Activated T-cell treated with anti-CD3 and anti-CD28 coated beads, Interleukin-2, amount 50 U/mL, for 4 hours (primary cell): ENCODE results near the gene MAN1C1. TPM values are rescaled to one million over a fixed set of nuclear protein-coding genes. Genes with fewer than 3 reads are reported as not detected.

Source experiments
- ATAC-seq, 2 donors: fragments of 200-7000 bp; cut with Tn5 transposase; one replicate each; pipeline ENCODE4 v1.10.0; 2021
- DNase-seq: peaks from one replicate; pipeline ENCODE4 v3.0.0-alpha.2; 2020
- H3K27me3 Mint-ChIP-seq: one replicate; pipeline ENCODE4 v1.8.0; 2021; ENCODE audit warnings: low read depth, mixed read lengths
- H3K36me3 Mint-ChIP-seq: one replicate; pipeline ENCODE4 v1.8.0; 2022; ENCODE audit warnings: mixed read lengths; ENCODE audit not compliant: insufficient read depth
- H3K4me1 Mint-ChIP-seq: one replicate; pipeline ENCODE4 v1.8.0; 2021; ENCODE audit warnings: low read depth, mixed read lengths
- H3K4me3 Mint-ChIP-seq: one replicate; pipeline ENCODE4 v1.8.0; 2021; ENCODE audit warnings: mild to moderate bottlenecking, moderate library complexity, mixed read lengths
- H3K9me3 Mint-ChIP-seq: one replicate; pipeline ENCODE4 v1.8.0; 2021; ENCODE audit warnings: mixed read lengths
- total RNA-seq, 3 donors: library from RNA; stranded (reverse); gene quantifications; one replicate each; pipeline ENCODE4 v1.2.1, GENCODE V29; 2021

Gene MAN1C1
- total RNA-seq, 3 donors from 2014 or later = 2.7 to 5.7 (median 3.1) TPM

GRCh38 chr1:25826571-25826970 is 210.0 kb downstream of the MAN1C1 start:
- Mint-ChIP-seq H3K27me3 (no peaks in the 10 kb centered on the region), H3K9me3 (no peaks in the 10 kb centered on the region), H3K36me3 (peaks cover 38% of the 10 kb centered on the region), H3K4me1 (peaks cover 11% of the 10 kb centered on the region), H3K4me3 (no peak overlapping the region)
- ATAC-seq (no peak), DNase-seq (no peak)

GRCh38 chr1:25828491-25828890 is 211.9 kb downstream of the MAN1C1 start:
- Mint-ChIP-seq H3K9me3 (no peaks in the 10 kb centered on the region), H3K36me3 (peaks cover 44% of the 10 kb centered on the region), H3K4me3 (no peak overlapping the region), H3K4me1 (peaks cover 8% of the 10 kb centered on the region), H3K27me3 (no peaks in the 10 kb centered on the region)
- no peak for ATAC-seq
- no peak for DNase-seq

- no peak for DNase-seq
- peaks cover 46% of the 10 kb centered on the region for H3K36me3 Mint-ChIP-seq
- no peaks in the 10 kb centered on the region for H3K9me3 Mint-ChIP-seq
- H3K4me3 Mint-ChIP-seq = no peak overlapping the region
- no peak for ATAC-seq
- H3K4me1 Mint-ChIP-seq = peaks cover 8% of the 10 kb centered on the region
- no peaks in the 10 kb centered on the region for H3K27me3 Mint-ChIP-seq
These were observed 212.5 kb downstream of the MAN1C1 start for GRCh38 chr1:25829046-25829445.

- ATAC-seq = no peak
- Mint-ChIP-seq H3K9me3 (no peaks in the 10 kb centered on the region), H3K4me3 (no peak overlapping the region), H3K27me3 (no peaks in the 10 kb centered on the region), H3K4me1 (peaks cover 8% of the 10 kb centered on the region), H3K36me3 (peaks cover 48% of the 10 kb centered on the region)
- no peak for DNase-seq
These were observed 215.1 kb downstream of the MAN1C1 start for GRCh38 chr1:25831569-25832196.

GRCh38 chr1:25832336-25833037 is 215.9 kb downstream of the MAN1C1 start:
- H3K36me3 Mint-ChIP-seq = peaks cover 44% of the 10 kb centered on the region
- DNase-seq (no peak), ATAC-seq (no peak)
- peaks cover 8% of the 10 kb centered on the region for H3K4me1 Mint-ChIP-seq
- no peak overlapping the region for H3K4me3 Mint-ChIP-seq
- no peaks in the 10 kb centered on the region for H3K9me3 Mint-ChIP-seq
- no peaks in the 10 kb centered on the region for H3K27me3 Mint-ChIP-seq

- peaks cover 40% of the 10 kb centered on the region for H3K36me3 Mint-ChIP-seq
- no peaks in the 10 kb centered on the region for H3K27me3 Mint-ChIP-seq
- ATAC-seq = no peak
- no peak for DNase-seq
- H3K4me3 Mint-ChIP-seq = no peak overlapping the region
- peaks cover 8% of the 10 kb centered on the region for H3K4me1 Mint-ChIP-seq
- no peaks in the 10 kb centered on the region for H3K9me3 Mint-ChIP-seq
These were observed 216.6 kb downstream of the MAN1C1 start for GRCh38 chr1:25833158-25833557.

Other genes with a start within 250 kb of the MAN1C1 start
- gene RHCE, start 196.0 kb upstream of the MAN1C1 start, total RNA-seq = under 1 TPM in 2 of 3 donors, not detected in 1; 0.15 to 0.26 TPM
- 10 to 100 TPM; 14.4 to 17.9 (median 16.4) TPM for gene MACO1, start 185.9 kb upstream of the MAN1C1 start, total RNA-seq
- gene LDLRAP1, start 73.2 kb upstream of the MAN1C1 start, total RNA-seq = 10 to 100 TPM in 1 of 3 donors, 1 to 10 TPM in 2; 7.6 to 11.4 (median 9.2) TPM
- 10 to 100 TPM; 18.9 to 23.8 (median 22.2) TPM for gene SELENON, start 183.4 kb downstream of the MAN1C1 start, total RNA-seq
- gene MTFR1L, start 203.2 kb downstream of the MAN1C1 start, total RNA-seq = 10 to 100 TPM; 27.7 to 37.4 (median 35.5) TPM
- gene AUNIP, start 242.7 kb downstream of the MAN1C1 start, total RNA-seq = 1 to 10 TPM; 4.1 to 4.6 (median 4.5) TPM